ENCODE measurements around the gene IL36B.

The IL36B gene

GRCh38 chr2:113072584-113072983 is 19.9 kb upstream of the IL36B start:
- no peaks in the 10 kb centered on the region for H3K9me3 ChIP-seq (ENCODE audit: control insufficient read depth, low read length)
- peaks cover 15% of the 10 kb centered on the region for H3K4me1 ChIP-seq (ENCODE audit: control insufficient read depth, insufficient read depth, low read length)
- H3K27me3 ChIP-seq (ENCODE audit: control insufficient read depth, insufficient read depth, low read length): no peaks in the 10 kb centered on the region
- H3K36me3 ChIP-seq (ENCODE audit: control insufficient read depth, insufficient read depth, low read length): no peaks in the 10 kb centered on the region
- no peak overlapping the region for H3K4me3 ChIP-seq (ENCODE audit: low read length)
- H3K9ac ChIP-seq (ENCODE audit: low read length): no peak overlapping the region

- H3K9me3 ChIP-seq (ENCODE audit: control insufficient read depth, low read length): no peaks in the 10 kb centered on the region
- H3K4me3 ChIP-seq (ENCODE audit: low read length): no peak overlapping the region
- H3K36me3 ChIP-seq (ENCODE audit: control insufficient read depth, insufficient read depth, low read length): no peaks in the 10 kb centered on the region
- H3K27me3 ChIP-seq (ENCODE audit: control insufficient read depth, insufficient read depth, low read length): no peaks in the 10 kb centered on the region
- H3K9ac ChIP-seq (ENCODE audit: low read length): no peak overlapping the region
- no peaks in the 10 kb centered on the region for H3K4me1 ChIP-seq (ENCODE audit: control insufficient read depth, insufficient read depth, low read length)
Observed at GRCh38 chr2:113070606-113070975, 17.9 kb upstream of the IL36B start.

- H3K9me3 ChIP-seq (ENCODE audit: control insufficient read depth, low read length): no peaks in the 10 kb centered on the region
- no peaks in the 10 kb centered on the region for H3K4me1 ChIP-seq (ENCODE audit: control insufficient read depth, insufficient read depth, low read length)
- H3K9ac ChIP-seq (ENCODE audit: low read length): no peak overlapping the region
- no peak overlapping the region for H3K4me3 ChIP-seq (ENCODE audit: low read length)
- no peaks in the 10 kb centered on the region for H3K36me3 ChIP-seq (ENCODE audit: control insufficient read depth, insufficient read depth, low read length)
- no peaks in the 10 kb centered on the region for H3K27me3 ChIP-seq (ENCODE audit: control insufficient read depth, insufficient read depth, low read length)
Observed at GRCh38 chr2:113069676-113070605, 17.3 kb upstream of the IL36B start.

GRCh38 chr2:113068706-113069485 is 16.2 kb upstream of the IL36B start:
- H3K9me3 ChIP-seq (ENCODE audit: control insufficient read depth, low read length): no peaks in the 10 kb centered on the region
- no peaks in the 10 kb centered on the region for H3K4me1 ChIP-seq (ENCODE audit: control insufficient read depth, insufficient read depth, low read length)
- H3K27me3 ChIP-seq (ENCODE audit: control insufficient read depth, insufficient read depth, low read length): no peaks in the 10 kb centered on the region
- no peaks in the 10 kb centered on the region for H3K36me3 ChIP-seq (ENCODE audit: control insufficient read depth, insufficient read depth, low read length)
- H3K9ac ChIP-seq (ENCODE audit: low read length): no peak overlapping the region
- no peak overlapping the region for H3K4me3 ChIP-seq (ENCODE audit: low read length)

GRCh38 chr2:113068249-113068648 is 15.6 kb upstream of the IL36B start:
- no peaks in the 10 kb centered on the region for H3K4me1 ChIP-seq (ENCODE audit: control insufficient read depth, insufficient read depth, low read length)
- H3K27me3 ChIP-seq (ENCODE audit: control insufficient read depth, insufficient read depth, low read length): no peaks in the 10 kb centered on the region
- H3K36me3 ChIP-seq (ENCODE audit: control insufficient read depth, insufficient read depth, low read length): no peaks in the 10 kb centered on the region
- H3K9me3 ChIP-seq (ENCODE audit: control insufficient read depth, low read length): no peaks in the 10 kb centered on the region
- no peak overlapping the region for H3K9ac ChIP-seq (ENCODE audit: low read length)
- H3K4me3 ChIP-seq (ENCODE audit: low read length): no peak overlapping the region

GRCh38 chr2:113067681-113068080 is 15.0 kb upstream of the IL36B start, which contains the start of gene IL1F10:
Gene IL1F10 (plus strand): TSS chr2:113067970. CDS start chr2:113072739, 4,769 bp downstream.
- Histone ChIP-seq H3K4me1 (ENCODE audit: control insufficient read depth, insufficient read depth, low read length) (no peaks in the 10 kb centered on the region), H3K4me3 (ENCODE audit: low read length) (no peak within 1 kb of the TSS), H3K27me3 (ENCODE audit: control insufficient read depth, insufficient read depth, low read length) (no peaks in the 10 kb centered on the region), H3K9ac (ENCODE audit: low read length) (no peak within 1 kb of the TSS), H3K9me3 (ENCODE audit: control insufficient read depth, low read length) (no peaks in the 10 kb centered on the region), H3K36me3 (ENCODE audit: control insufficient read depth, insufficient read depth, low read length) (no peaks in the 10 kb centered on the region)

- Histone ChIP-seq H3K4me3 (ENCODE audit: low read length) (no peak overlapping the region), H3K4me1 (ENCODE audit: control insufficient read depth, insufficient read depth, low read length) (no peaks in the 10 kb centered on the region), H3K9me3 (ENCODE audit: control insufficient read depth, low read length) (no peaks in the 10 kb centered on the region), H3K36me3 (ENCODE audit: control insufficient read depth, insufficient read depth, low read length) (no peaks in the 10 kb centered on the region), H3K9ac (ENCODE audit: low read length) (no peak overlapping the region), H3K27me3 (ENCODE audit: control insufficient read depth, insufficient read depth, low read length) (no peaks in the 10 kb centered on the region)
Observed at GRCh38 chr2:113064898-113065297, 12.2 kb upstream of the IL36B start.

GRCh38 chr2:113064281-113064680 is 11.6 kb upstream of the IL36B start:
- H3K4me1 ChIP-seq (ENCODE audit: control insufficient read depth, insufficient read depth, low read length): no peaks in the 10 kb centered on the region
- no peaks in the 10 kb centered on the region for H3K9me3 ChIP-seq (ENCODE audit: control insufficient read depth, low read length)
- H3K9ac ChIP-seq (ENCODE audit: low read length): no peak overlapping the region
- no peak overlapping the region for H3K4me3 ChIP-seq (ENCODE audit: low read length)
- H3K36me3 ChIP-seq (ENCODE audit: control insufficient read depth, insufficient read depth, low read length): no peaks in the 10 kb centered on the region
- no peaks in the 10 kb centered on the region for H3K27me3 ChIP-seq (ENCODE audit: control insufficient read depth, insufficient read depth, low read length)

- H3K36me3 ChIP-seq (ENCODE audit: control insufficient read depth, insufficient read depth, low read length): no peaks in the 10 kb centered on the region
- H3K9me3 ChIP-seq (ENCODE audit: control insufficient read depth, low read length): no peaks in the 10 kb centered on the region
- no peak overlapping the region for H3K9ac ChIP-seq (ENCODE audit: low read length)
- H3K4me1 ChIP-seq (ENCODE audit: control insufficient read depth, insufficient read depth, low read length): no peaks in the 10 kb centered on the region
- no peaks in the 10 kb centered on the region for H3K27me3 ChIP-seq (ENCODE audit: control insufficient read depth, insufficient read depth, low read length)
- H3K4me3 ChIP-seq (ENCODE audit: low read length): no peak overlapping the region
Observed at GRCh38 chr2:113061896-113062770, 9.5 kb upstream of the IL36B start.

- H3K36me3 ChIP-seq (ENCODE audit: control insufficient read depth, insufficient read depth, low read length): no peaks in the 10 kb centered on the region
- H3K4me3 ChIP-seq (ENCODE audit: low read length): no peak overlapping the region
- H3K9me3 ChIP-seq (ENCODE audit: control insufficient read depth, low read length): no peaks in the 10 kb centered on the region
- no peak overlapping the region for H3K9ac ChIP-seq (ENCODE audit: low read length)
- H3K27me3 ChIP-seq (ENCODE audit: control insufficient read depth, insufficient read depth, low read length): no peaks in the 10 kb centered on the region
- H3K4me1 ChIP-seq (ENCODE audit: control insufficient read depth, insufficient read depth, low read length): no peaks in the 10 kb centered on the region
Observed at GRCh38 chr2:113061241-113061640, 8.6 kb upstream of the IL36B start.

- Histone ChIP-seq H3K9me3 (ENCODE audit: control insufficient read depth, low read length) (no peaks in the 10 kb centered on the region), H3K9ac (ENCODE audit: low read length) (no peak overlapping the region), H3K4me3 (ENCODE audit: low read length) (no peak overlapping the region), H3K27me3 (ENCODE audit: control insufficient read depth, insufficient read depth, low read length) (no peaks in the 10 kb centered on the region), H3K36me3 (ENCODE audit: control insufficient read depth, insufficient read depth, low read length) (no peaks in the 10 kb centered on the region), H3K4me1 (ENCODE audit: control insufficient read depth, insufficient read depth, low read length) (no peaks in the 10 kb centered on the region)
Observed at GRCh38 chr2:113060796-113061195, 8.1 kb upstream of the IL36B start.
